SK-N-MC (cell line): ENCODE results near the gene TLR6.

Experiments
- EZH2 ChIP-seq: fragments of 200-600 bp; sonication (generic); IDR thresholded peaks from one replicate; pipeline ENCODE4 v1.6.1; 2017; ENCODE audit warnings: antibody characterized with exemption
- FOXP2 ChIP-seq: optimal IDR thresholded peaks from 2 replicates; pipeline ENCODE3; 2011; ENCODE audit warnings: mild to moderate bottlenecking, moderate library complexity; ENCODE audit not compliant: insufficient read depth; ENCODE audit errors: extremely low read length, control extremely low read depth
- POLR2AphosphoS5 ChIP-seq: IDR thresholded peaks from 2 replicates; pipeline ENCODE4 v1.6.1; 2012; ENCODE audit warnings: mild to moderate bottlenecking, low read depth, low read length, borderline replicate concordance

GRCh38 chr4:38781854-38782261 is 74.8 kb downstream of the TLR6 start:
- TF ChIP-seq POLR2AphosphoS5 (no peak), EZH2 (no peak), FOXP2 (no peak)
